HEK293T (cell line): ENCODE measurements around the gene ZNF474.

Experiments used
- FOXM1 ChIP-seq: fragments of 450-650 bp; IDR thresholded peaks from 2 replicates; pipeline ENCODE4 v1.6.1; 2017; ENCODE audit warnings: mild to moderate bottlenecking, borderline replicate concordance
- HDGF ChIP-seq: fragments of 450-650 bp; IDR thresholded peaks from 2 replicates; pipeline ENCODE4 v1.6.1; 2017; ENCODE audit warnings: antibody characterized with exemption, borderline replicate concordance
- SUZ12 ChIP-seq: fragments of 450-650 bp; IDR thresholded peaks from 2 replicates; pipeline ENCODE4 v1.6.1; 2016; ENCODE audit warnings: mild to moderate bottlenecking

DNA sequence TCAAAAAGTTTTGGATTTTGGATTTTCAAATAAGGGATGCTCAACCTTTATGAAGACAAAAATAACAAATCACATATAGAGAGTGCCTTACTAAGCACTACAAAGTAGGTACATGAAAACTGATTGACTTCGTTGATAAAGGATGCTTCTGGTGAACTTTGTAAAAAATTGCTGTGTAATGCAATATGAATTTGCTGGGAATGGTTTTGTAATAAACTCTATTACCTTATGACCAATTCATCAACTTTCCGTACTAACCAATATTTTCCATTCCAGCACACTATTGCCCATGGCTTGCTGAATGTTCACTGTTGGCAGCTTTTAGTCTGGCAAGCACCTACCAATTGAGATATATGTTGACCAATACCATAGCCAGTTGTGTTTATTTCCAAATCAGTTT lies 23.4 kb upstream of the ZNF474 start:
- TF ChIP-seq SUZ12: no peak
- no peak for TF ChIP-seq HDGF
- TF ChIP-seq FOXM1: no peak
